MCF 10A (cell line): ENCODE data around the gene RSRC2. TPM values are rescaled to one million over a fixed set of nuclear protein-coding genes. Genes with fewer than 3 reads are reported as not detected.
"Not testable (repeated sequence)": the region's sequence is repeated elsewhere in the genome, so short reads cannot be mapped to it uniquely, and the experiment has no call there.

ENCODE experiments used
- Bru-seq: library from RNA; stranded (reverse); fragments of 400-500 nt; gene quantifications from one replicate; lab custom pipeline; 2021; lab: Mats Ljungman, UMichigan
- BruChase-seq, 2 experiments: library from RNA; stranded (reverse); fragments of 400-500 nt; gene quantifications; one replicate each; lab custom pipeline; 2021; lab: Mats Ljungman, UMichigan
- BruUV-seq: library from RNA; stranded (reverse); fragments of 400-500 nt; replicated peaks from 2 replicates; lab custom pipeline; 2021; lab: Mats Ljungman, UMichigan
- CTCF ChIA-PET: fragments of 300-600 bp; sonication (Branson Sonifier 250); formaldehyde crosslinking; extraction: SDS; loops from one replicate; lab custom pipeline; 2021; ENCODE audit warnings: antibody characterized with exemption, inconsistent platforms; lab: Yijun Ruan, JAX
- POLR2A ChIA-PET: fragments of 300-600, 350-650 bp; sonication (Branson Sonifier 250); formaldehyde crosslinking; extraction: SDS; loops from one replicate; lab custom pipeline; 2020; ENCODE audit warnings: antibody characterized with exemption, inconsistent platforms; lab: Yijun Ruan, JAX
- DNase-seq: peaks from one replicate; pipeline ENCODE4 v3.0.0-alpha.2; 2018; ENCODE audit not compliant: unreplicated experiment
- H3K27ac Mint-ChIP-seq: one replicate; pipeline ENCODE4 v1.8.0; 2022; ENCODE audit warnings: mild to moderate bottlenecking, low read depth, mixed read lengths; ENCODE audit not compliant: unreplicated experiment
- H3K27me3 Mint-ChIP-seq: one replicate; pipeline ENCODE4 v1.8.0; 2022; ENCODE audit warnings: mixed read lengths; ENCODE audit not compliant: insufficient read depth, unreplicated experiment
- H3K36me3 Mint-ChIP-seq: one replicate; pipeline ENCODE4 v1.8.0; 2022; ENCODE audit warnings: mild to moderate bottlenecking, moderate library complexity, mixed read lengths; ENCODE audit not compliant: insufficient read depth, unreplicated experiment
- H3K4me1 Mint-ChIP-seq: one replicate; pipeline ENCODE4 v1.8.0; 2022; ENCODE audit warnings: mixed read lengths; ENCODE audit not compliant: insufficient read depth, unreplicated experiment
- H3K4me3 Mint-ChIP-seq: one replicate; pipeline ENCODE4 v1.8.0; 2022; ENCODE audit warnings: mild to moderate bottlenecking, moderate library complexity, mixed read lengths; ENCODE audit not compliant: unreplicated experiment
- H3K9me3 Mint-ChIP-seq: one replicate; pipeline ENCODE4 v1.8.0; 2022; ENCODE audit warnings: mixed read lengths; ENCODE audit not compliant: unreplicated experiment
- CTCF ChIP-seq: fragments of 200-600 bp; IDR thresholded peaks from one replicate; pipeline ENCODE4 v1.8.0; 2022; ENCODE audit warnings: antibody characterized with exemption, mild to moderate bottlenecking; ENCODE audit not compliant: unreplicated experiment
- intact Hi-C: fragments of 100-400 bp; cut with micrococcal nuclease; formaldehyde crosslinking; loops from 2 replicates; pipeline ENCODE4 v1.14.1; 2022
- long read RNA-seq: library from polyadenylated mRNA; stranded (forward); transcript quantifications from one replicate; pipeline ENCODE4 v2.0.0, GENCODE V29; 2022
- total RNA-seq: library from RNA; stranded (reverse); gene quantifications from 2 replicates; pipeline ENCODE4 v1.2.3, GENCODE V29; 2022

The RSRC2 gene
- total RNA-seq (74.9 and 93.4 TPM in 2 replicates), Bru-seq, nascent RNA (percentile 98 among the genes with signal in this experiment), BruChase-seq, experiment 1, labeled RNA remaining after a 6-hour chase (percentile 96 among the genes with signal in this experiment), BruChase-seq, experiment 2, labeled RNA remaining after a 2-hour chase (percentile 96 among the genes with signal in this experiment)
- long read RNA-seq, transcript RSRC2-201 (10 exons, 3,520 nt), result major isoform, 116 of 342 reads
- long read RNA-seq, transcript RSRC2-220 (11 exons, 2,001 nt), result minor isoform, 13 of 342 reads
- long read RNA-seq, transcript RSRC2-204 (11 exons, 1,956 nt), result minor isoform, 8 of 342 reads
- long read RNA-seq, partial matches to known transcripts, result 4 of 342 reads
- long read RNA-seq, other reads (novel, unspliced or antisense), result 201 of 342 reads

- no peak within 1 kb of the TSS for H3K27ac Mint-ChIP-seq
- POLR2A ChIA-PET, result interaction anchor here (0.6 to 13.1 kb wide), 30 partner anchors 8 to 706 kb away, joined by 3 to 271 read pairs (median 4); partner anchors contain the start of genes MPHOSPH9, MTRFR and ZCCHC8
- H3K4me1 Mint-ChIP-seq, result peaks cover 7% of the 10 kb centered on the region
- no peak within 1 kb of the TSS for H3K4me3 Mint-ChIP-seq
- TF ChIP-seq CTCF, result no peak
- H3K36me3 Mint-ChIP-seq, result peaks cover 46% of the 10 kb centered on the region
- DNase-seq, result peak; percentile 100
- no peaks in the 10 kb centered on the region for H3K9me3 Mint-ChIP-seq
- CTCF ChIA-PET, result interaction anchor here (0.6 kb wide), 1 partner anchor 127 kb away, joined by 4 read pairs; no protein-coding TSS in a partner anchor
- no TSS peak for BruUV-seq
- intact Hi-C loops, result loop anchor here (10.0 kb wide), 1 partner anchor 228 kb away; the partner anchor contains the start of gene DENR
- H3K27me3 Mint-ChIP-seq, result no peaks in the 10 kb centered on the region
Observed at GRCh38 chr12:122526683-122527477, at the start of gene RSRC2, which contains the start of gene KNTC1. Gene RSRC2, minus strand, starts transcription at chr12:122526936. Its CDS starts 83 bp downstream, at chr12:122526853. Gene KNTC1, plus strand, starts transcription at chr12:122527249. Its CDS starts 2,815 bp downstream, at chr12:122530064.

GRCh38 chr12:122571821-122572220 is 45.1 kb upstream of the RSRC2 start:
- CTCF ChIA-PET, result no interaction called here
- Mint-ChIP-seq H3K27ac (no peak overlapping the region), H3K27me3 (no peaks in the 10 kb centered on the region), H3K4me3 (no peak overlapping the region), H3K36me3 (peaks cover 37% of the 10 kb centered on the region), H3K4me1 (peaks cover 6% of the 10 kb centered on the region), H3K9me3 (no peaks in the 10 kb centered on the region)
- intact Hi-C loops, result no loop called here
- POLR2A ChIA-PET, result no interaction called here
- no TSS peak for BruUV-seq
- no peak for DNase-seq
- TF ChIP-seq CTCF, result no peak

GRCh38 chr12:122570006-122570405 is 43.3 kb upstream of the RSRC2 start:
- intact Hi-C loops, POLR2A ChIA-PET, H3K4me1 Mint-ChIP-seq, H3K4me3 Mint-ChIP-seq, H3K27me3 Mint-ChIP-seq, CTCF ChIA-PET, DNase-seq, H3K27ac Mint-ChIP-seq, H3K9me3 Mint-ChIP-seq, BruUV-seq: not testable (repeated sequence)
- H3K36me3 Mint-ChIP-seq, result peaks cover 30% of the 10 kb centered on the region

- ChIA-PET POLR2A (interaction anchor here (1.5 kb wide), 1 partner anchor 42 kb away, joined by 5 read pairs; the partner anchor contains the start of genes KNTC1 and RSRC2), CTCF (no interaction called here)
- intact Hi-C loops, result no loop called here
- no peak overlapping the region for H3K27ac Mint-ChIP-seq
- no peaks in the 10 kb centered on the region for H3K9me3 Mint-ChIP-seq
- H3K4me3 Mint-ChIP-seq, result no peak overlapping the region
- no peaks in the 10 kb centered on the region for H3K27me3 Mint-ChIP-seq
- H3K4me1 Mint-ChIP-seq, result peaks cover 6% of the 10 kb centered on the region
- peaks cover 23% of the 10 kb centered on the region for H3K36me3 Mint-ChIP-seq
- DNase-seq, result no peak
- TF ChIP-seq CTCF, result no peak
- BruUV-seq, result no TSS peak
Observed at GRCh38 chr12:122569288-122569687, 42.6 kb upstream of the RSRC2 start.

GRCh38 chr12:122566816-122567215 is 40.1 kb upstream of the RSRC2 start:
- BruUV-seq, DNase-seq, H3K9me3 Mint-ChIP-seq, H3K4me3 Mint-ChIP-seq, CTCF ChIA-PET, H3K4me1 Mint-ChIP-seq, intact Hi-C loops, H3K27me3 Mint-ChIP-seq, H3K27ac Mint-ChIP-seq: not testable (repeated sequence)
- POLR2A ChIA-PET, result interaction anchor here (0.8 kb wide), 1 partner anchor 16 kb away, joined by 4 read pairs; no protein-coding TSS in a partner anchor
- peaks cover 37% of the 10 kb centered on the region for H3K36me3 Mint-ChIP-seq
